ENCODE measurements around the gene TBC1D13.

The TBC1D13 gene

DNA sequence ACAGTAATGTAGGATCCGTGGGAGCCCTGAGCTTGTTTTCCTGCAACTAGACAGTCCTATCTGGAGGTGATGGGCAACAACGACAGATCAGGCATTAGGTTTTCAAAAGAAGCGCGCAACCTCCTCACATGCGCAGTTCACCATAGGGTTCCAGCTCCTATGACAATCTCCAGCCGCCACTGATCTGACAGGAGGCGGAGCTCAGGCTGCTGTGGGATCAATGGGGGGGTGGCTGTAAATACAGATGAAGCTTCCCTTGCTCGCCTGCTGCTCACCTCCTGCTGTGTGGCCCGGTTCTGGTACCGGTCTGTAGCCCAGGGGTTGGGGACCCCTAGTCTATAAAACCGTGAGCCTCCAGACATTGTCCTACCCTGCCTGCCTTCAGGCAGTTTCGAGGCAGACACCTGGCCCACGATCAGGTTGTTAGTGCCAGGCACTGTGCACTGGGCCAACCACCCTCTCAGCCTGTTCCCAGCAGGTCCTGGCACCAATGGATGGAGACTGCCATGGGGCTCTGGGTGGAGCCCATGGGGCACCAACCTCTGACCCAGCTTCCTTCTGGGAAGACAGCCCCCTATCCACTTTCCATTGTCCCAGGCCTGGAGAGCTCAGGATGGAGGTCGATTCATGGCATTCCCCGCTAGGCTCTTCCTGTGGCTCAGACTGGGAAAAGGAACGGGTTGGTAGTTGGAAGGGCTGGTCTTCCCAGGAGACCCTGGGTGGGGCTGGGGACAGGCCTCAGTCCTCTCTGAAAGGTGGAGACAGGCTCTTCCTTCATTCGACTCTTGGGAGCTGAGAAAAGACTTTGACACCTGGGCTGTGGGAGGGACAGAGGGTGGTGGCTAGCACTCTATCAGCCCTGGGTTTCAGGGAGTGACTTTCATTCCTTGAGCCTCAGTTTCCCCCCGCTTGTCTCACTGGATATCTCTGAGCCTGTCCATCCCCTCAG lies 32.9 kb downstream of the TBC1D13 start:
- H3K36me3 ChIP-seq: peaks cover 16 to 53% (median 35%) of the 10 kb centered on the region in 3 donors
- intact Hi-C loops (cut with DNase I; ENCODE audit: low total_unique reads): no loop called here
- no peaks in the 10 kb centered on the region for H3K27me3 ChIP-seq
- peaks cover 5 to 15% (median 11%) of the 10 kb centered on the region in 4 donors for H3K4me1 ChIP-seq
- H3K27ac ChIP-seq: peak overlapping the region in 1 of 2 donors; percentile 82
- no peak for TF ChIP-seq CTCF (IDR thresholded peaks at IDR 0.05)
- no peaks in the 10 kb centered on the region for H3K9me3 ChIP-seq
- peak overlapping the region in 1 of 2 donors; percentile 80 for H3K4me3 ChIP-seq
- no peak for DNase-seq

DNA sequence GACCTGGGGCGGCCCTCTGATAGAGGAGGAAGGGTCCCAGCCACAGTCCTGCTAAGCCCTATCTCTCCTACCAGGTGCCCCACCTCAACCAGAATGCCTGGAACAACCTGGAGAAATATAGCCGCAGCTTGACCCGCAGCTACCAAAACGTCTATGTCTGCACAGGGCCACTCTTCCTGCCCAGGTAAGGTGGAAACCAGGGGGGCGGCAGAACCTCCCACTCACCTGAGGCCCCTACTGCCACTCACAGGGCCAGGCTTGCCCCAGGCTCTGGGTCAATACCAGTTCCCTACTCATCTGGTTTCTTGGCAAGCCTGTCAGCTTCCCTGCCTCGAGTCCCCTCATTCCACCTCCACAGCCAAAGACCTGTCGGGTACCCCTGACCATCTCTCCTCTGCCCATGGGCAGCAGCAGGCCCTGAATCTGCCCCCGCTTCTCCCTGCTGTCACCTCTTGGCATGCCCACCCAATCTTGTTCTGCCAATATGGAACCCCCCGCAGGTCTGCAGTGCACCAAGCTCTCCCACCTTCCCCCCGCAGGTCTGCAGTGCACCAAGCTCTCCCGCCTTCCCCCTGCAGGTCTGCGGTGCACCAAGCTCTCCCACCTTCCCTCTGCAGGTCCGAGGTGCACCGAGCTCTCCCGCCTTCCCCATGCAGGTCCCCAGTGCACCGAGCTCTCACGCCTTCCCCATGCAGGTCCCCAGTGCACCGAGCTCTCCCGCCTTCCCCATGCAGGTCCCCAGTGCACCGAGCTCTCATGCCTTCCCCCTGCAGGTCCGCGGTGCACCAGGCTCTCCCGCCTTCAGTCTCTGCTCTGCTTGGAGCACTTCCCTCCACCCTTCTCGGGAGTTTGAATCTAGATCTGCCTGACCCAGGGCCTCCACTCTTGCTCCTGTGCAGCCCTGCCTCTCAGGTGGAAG lies 33.9 kb downstream of the TBC1D13 start:
- intact Hi-C loops (cut with DNase I; ENCODE audit: low total_unique reads): no loop called here
- Histone ChIP-seq H3K4me1 (peaks cover 5 to 15% (median 11%) of the 10 kb centered on the region in 4 donors), H3K4me3 (no peak overlapping the region), H3K27ac (no peak overlapping the region), H3K9me3 (no peaks in the 10 kb centered on the region), H3K36me3 (peaks cover 23 to 62% (median 43%) of the 10 kb centered on the region in 3 donors), H3K27me3 (no peaks in the 10 kb centered on the region)
- TF ChIP-seq CTCF (IDR thresholded peaks at IDR 0.05): no peak
- no peak for DNase-seq

DNA sequence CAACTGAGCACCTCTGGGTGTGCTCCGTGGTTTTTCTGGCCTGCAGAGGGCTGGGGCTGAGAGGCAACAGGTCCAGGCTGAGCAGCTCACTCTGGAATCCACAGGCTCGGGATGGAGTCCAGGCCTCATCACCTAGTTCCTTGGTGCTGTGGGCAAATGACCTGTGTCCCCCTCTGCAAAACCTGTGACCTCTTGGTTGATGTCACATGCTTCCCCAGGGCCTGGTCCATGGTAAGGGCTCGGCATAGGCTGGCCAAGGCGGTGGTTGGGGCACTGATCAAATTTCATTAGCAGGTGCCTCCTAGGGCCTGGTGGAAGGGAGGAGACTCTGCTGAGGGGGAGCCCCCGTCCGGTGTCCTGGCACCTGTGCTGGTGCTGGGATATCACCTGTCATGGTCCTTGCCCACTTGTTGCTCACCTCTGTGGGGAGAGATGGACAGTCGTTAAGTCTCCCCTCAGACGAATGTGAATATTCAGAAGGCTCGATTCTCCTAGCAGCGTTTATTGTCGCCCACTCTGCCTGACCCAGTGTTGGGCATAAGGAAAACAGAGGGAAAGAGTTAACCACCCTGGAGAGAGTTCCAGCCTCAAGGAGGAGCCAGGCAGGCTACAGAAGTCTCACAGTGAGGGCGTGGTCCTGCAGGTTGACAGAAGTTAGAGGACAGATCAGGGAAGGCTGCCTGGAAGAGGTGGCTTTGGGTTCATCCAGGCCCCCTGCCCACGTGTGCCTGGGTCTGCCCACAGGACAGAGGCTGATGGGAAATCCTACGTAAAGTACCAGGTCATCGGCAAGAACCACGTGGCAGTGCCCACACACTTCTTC lies 34.7 kb downstream of the TBC1D13 start:
- peaks cover 5 to 15% (median 11%) of the 10 kb centered on the region in 4 donors for H3K4me1 ChIP-seq
- H3K27me3 ChIP-seq: no peaks in the 10 kb centered on the region
- no peak overlapping the region for H3K4me3 ChIP-seq
- DNase-seq: no peak
- no peaks in the 10 kb centered on the region for H3K9me3 ChIP-seq
- no peak overlapping the region for H3K27ac ChIP-seq
- intact Hi-C loops (cut with DNase I; ENCODE audit: low total_unique reads): no loop called here
- no peak for TF ChIP-seq CTCF (IDR thresholded peaks at IDR 0.05)
- peaks cover 28 to 71% (median 51%) of the 10 kb centered on the region in 3 donors for H3K36me3 ChIP-seq

- Histone ChIP-seq H3K4me3 (no peak overlapping the region), H3K27ac (no peak overlapping the region), H3K9me3 (no peaks in the 10 kb centered on the region), H3K36me3 (peaks cover 32 to 78% (median 57%) of the 10 kb centered on the region in 3 donors), H3K27me3 (no peaks in the 10 kb centered on the region), H3K4me1 (peaks cover 5 to 15% (median 11%) of the 10 kb centered on the region in 4 donors)
- TF ChIP-seq CTCF (IDR thresholded peaks at IDR 0.05): no peak
- no peak for DNase-seq
- intact Hi-C loops (cut with DNase I; ENCODE audit: low total_unique reads): no loop called here
Observed at GRCh38 chr9:128822407-128823042, 35.5 kb downstream of the TBC1D13 start.

Data from tibial artery (tissue), 4 donors.